Sigmoid colon (tissue), 4 donors: ENCODE measurements around the gene GALNT18.

ENCODE experiments used
- CTCF ChIP-seq, 4 experiments: fragments of 450-650 bp in 3 of 4; fragments of 200-600 bp in 1 of 4; IDR thresholded peaks; one replicate each; pipeline ENCODE4 v1.5.1; 2016 to 2019; ENCODE audit warnings: antibody characterized with exemption in 4 of 4, mild to moderate bottlenecking in 3 of 4, moderate library complexity in 2 of 4
- EP300 ChIP-seq, 4 donors: sonication (generic); formaldehyde crosslinking; IDR thresholded peaks; one replicate each; pipeline ENCODE4 v1.6.1; 2017; ENCODE audit warnings: antibody characterized with exemption in 4 of 4
- POLR2A ChIP-seq, 2 donors: fragments of 450-650 bp; IDR thresholded peaks; one replicate each; pipeline ENCODE4 v1.6.1; 2016; ENCODE audit warnings: antibody characterized with exemption in 2 of 2, mild to moderate bottlenecking in 2 of 2, moderate library complexity in 2 of 2
- POLR2AphosphoS5 ChIP-seq, 4 donors: sonication (generic); formaldehyde crosslinking; IDR thresholded peaks; one replicate each; pipeline ENCODE4 v1.6.1; 2017; ENCODE audit warnings: antibody characterized with exemption in 4 of 4

GRCh38 chr11:11411401-11411985 is 210.3 kb downstream of the GALNT18 start:
- TF ChIP-seq EP300 (IDR thresholded peaks at IDR 0.05) (no peak), POLR2A (IDR thresholded peaks at IDR 0.05) (no peak), CTCF (IDR thresholded peaks at IDR 0.05) (no peak), POLR2AphosphoS5 (IDR thresholded peaks at IDR 0.05) (no peak)
